GM19397 (cell line): ENCODE data around the gene SSR3.
A peak's percentile ranks its signal among the peaks of the same experiment; 100 is the strongest.

Experiments used
- ATAC-seq: cut with Tn5 transposase; IDR thresholded peaks from one replicate; pipeline ENCODE4 v1.9.1; 2021; ENCODE audit warnings: mild to moderate bottlenecking, moderate library complexity; ENCODE audit not compliant: unreplicated experiment

SSR3 gene

GRCh38 chr3:156539051-156539450, 15.9 kb downstream of the SSR3 start:
- no peak for ATAC-seq

DNA sequence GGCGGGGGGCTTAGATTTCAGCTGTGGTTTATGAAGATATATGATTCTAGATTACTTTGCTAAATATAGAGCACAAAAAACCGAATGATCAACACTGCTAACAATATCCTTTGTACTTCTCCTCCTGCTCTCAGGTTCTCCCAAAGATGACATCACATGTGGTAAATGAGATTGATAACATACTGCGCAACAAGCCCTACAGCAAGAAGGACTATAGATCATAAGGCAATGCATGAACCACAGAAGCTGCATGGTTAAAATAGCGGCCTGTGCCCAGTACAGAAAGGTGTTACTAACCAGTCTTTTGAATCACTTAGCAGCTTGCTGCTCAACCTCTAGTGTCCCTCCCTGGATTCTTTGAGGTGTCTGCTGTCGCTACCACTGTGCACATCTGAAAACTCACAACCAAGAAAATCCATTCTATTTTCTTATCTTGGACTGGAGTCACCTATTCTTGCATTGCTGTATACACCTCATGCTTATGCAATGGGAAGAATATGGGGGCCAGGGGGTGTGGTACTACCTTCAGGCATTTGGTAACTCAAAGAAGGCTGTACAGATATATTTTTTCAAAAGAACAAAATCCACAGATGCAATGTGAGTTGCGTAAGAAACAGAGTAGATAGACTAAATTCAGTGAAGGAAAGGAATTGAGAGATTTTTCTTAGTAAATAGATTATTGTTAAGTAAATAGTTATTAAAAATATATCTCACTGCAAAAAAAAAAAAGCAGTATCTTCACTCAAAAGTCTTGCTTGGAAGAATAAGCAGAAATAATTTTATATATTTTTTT, 18.2 kb downstream of the SSR3 start:
- ATAC-seq: no peak

DNA sequence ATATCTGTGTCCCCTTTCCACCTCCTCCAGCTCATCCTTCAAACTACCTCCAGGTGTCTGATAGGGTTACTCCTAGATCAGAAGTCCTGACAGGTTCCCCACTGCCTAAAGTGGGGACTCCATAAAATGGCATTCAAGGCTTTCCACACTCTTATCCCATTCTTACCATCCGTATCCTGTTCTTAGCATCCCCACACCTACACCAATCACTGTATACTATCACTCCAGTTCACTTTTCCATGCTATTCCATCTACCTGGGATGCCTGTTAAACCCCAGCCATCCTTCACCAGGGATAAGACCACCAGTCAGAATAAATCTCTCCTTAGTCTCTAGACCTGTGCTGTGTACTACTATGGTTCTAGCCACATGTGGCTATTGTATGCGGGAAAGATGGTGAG, 19.1 kb downstream of the SSR3 start:
- ATAC-seq: no peak

DNA sequence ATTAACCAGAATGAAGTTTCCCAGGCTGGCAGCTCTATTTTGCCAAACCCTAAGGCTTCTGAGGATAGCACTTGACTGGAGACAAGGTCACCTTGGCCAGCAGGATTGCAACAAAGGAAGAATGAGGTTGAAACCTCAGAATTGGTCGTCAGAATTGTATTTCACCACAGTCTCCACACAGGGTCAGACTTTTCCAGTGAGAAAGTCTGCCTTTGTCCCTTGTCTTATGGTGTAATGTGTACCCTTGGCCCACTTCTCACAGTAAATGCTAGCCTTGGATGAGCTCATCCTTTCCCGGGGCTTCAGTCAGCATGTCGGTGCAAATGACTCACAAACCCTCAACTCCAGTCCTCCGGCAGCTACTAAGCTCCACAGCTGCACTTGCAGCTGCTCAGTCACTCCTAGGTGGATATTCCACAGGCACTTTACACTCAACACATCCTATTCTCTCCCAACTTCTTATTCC, 19.7 kb downstream of the SSR3 start:
- no peak for ATAC-seq

GRCh38 chr3:156533205-156533604, 21.7 kb downstream of the SSR3 start:
- ATAC-seq: no peak

- ATAC-seq: no peak
Measured at GRCh38 chr3:156532730-156533129, 22.2 kb downstream of the SSR3 start.

GRCh38 chr3:156530980-156531379, 23.9 kb downstream of the SSR3 start:
- ATAC-seq: no peak

DNA sequence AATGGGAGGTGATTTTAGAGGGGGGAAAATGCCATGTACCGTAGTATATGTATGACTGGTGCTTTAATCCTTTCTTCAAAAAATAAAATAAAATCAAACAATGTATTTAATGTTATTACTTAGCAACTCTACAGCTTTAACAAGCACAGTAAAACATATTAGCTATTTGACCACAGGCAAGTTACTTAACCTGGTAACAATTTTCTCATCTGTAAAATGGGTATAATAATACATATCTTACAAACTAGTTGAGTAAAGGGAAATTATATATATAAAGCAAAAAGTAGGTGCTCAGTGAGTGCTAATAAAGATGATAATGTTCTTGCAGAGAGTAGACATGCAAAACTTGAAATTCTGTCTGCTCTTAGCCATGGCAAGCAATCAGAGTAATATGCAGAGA, 27.9 kb downstream of the SSR3 start:
- ATAC-seq: no peak

DNA sequence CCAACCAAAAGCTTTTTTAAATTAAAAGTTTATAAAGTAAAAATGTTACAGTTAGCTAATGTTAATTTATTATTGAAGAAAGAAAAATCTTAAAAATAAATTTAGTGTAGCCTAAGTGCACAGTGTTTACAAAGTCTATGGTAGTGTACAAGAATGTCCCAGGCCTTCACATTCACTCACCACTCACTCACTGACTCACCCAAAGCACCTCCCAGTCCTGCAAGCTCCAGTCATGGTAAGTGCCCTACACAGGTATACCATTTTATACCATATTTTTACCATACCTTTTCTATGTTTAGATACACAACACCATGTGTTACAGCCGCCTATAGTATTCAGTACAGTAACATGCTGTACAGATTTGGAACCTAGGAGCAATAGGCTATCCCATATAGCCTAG, 29.1 kb downstream of the SSR3 start:
- no peak for ATAC-seq

DNA sequence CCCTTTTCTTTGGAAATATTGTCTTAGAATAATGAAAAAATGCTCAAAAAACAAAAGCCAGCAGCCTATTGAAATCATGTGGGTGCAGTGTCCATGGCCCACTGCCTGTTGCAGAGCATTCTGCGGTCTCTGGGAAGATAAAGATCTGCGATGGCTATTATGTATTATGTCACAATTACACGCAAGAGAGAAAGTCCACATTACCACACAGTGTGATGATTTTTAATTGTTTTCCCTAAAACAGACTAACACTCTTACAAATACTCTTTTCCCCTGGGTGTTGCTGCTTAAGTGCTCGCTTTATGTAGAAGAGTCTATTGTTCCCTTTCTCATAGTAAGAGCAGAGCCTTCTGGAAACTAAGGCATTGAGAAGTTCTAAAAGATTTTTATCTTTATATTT, 32.2 kb downstream of the SSR3 start:
- no peak for ATAC-seq

- ATAC-seq: peak; percentile 78
Measured at GRCh38 chr3:156519758-156520162, 35.2 kb downstream of the SSR3 start.

DNA sequence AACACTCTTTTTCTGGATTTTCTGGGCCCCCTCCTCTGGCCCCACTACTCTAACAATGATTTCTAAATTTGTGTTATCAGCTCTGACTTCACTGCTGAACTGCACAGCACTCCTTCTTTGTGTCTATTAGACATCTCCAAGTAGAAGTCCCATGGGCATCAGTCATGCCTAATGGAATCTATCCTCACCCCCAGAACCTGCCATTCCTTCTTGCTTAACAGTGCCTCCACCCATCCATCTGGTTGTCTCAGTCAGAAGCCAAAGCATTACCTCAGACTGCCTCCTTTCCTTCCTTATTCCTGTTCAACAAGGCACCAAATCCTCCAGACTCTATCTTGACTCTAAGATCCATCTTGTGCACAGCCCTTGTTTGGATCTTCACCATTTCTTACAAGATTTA, 36.2 kb downstream of the SSR3 start:
- no peak for ATAC-seq

DNA sequence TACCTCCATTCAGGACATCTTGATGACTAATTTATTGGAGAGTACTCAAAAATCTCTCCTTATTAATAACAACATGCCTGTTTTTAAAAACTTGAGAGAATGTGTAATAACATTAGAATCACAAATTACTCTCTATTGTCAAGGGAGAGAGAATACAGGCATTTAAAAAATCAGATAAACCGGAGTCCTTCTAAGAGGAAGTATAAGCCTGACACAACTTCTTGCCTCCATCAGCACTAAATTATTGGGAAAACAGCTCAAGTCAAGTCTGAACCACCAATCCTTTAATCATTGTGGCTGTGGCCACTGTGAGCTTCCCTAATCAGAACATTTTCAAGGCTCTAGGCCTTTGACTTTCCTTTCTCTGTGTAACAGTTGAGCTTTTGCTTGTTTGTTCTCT, 38.0 kb downstream of the SSR3 start:
- ATAC-seq: no peak

GRCh38 chr3:156516284-156516683, 38.6 kb downstream of the SSR3 start:
- no peak for ATAC-seq

DNA sequence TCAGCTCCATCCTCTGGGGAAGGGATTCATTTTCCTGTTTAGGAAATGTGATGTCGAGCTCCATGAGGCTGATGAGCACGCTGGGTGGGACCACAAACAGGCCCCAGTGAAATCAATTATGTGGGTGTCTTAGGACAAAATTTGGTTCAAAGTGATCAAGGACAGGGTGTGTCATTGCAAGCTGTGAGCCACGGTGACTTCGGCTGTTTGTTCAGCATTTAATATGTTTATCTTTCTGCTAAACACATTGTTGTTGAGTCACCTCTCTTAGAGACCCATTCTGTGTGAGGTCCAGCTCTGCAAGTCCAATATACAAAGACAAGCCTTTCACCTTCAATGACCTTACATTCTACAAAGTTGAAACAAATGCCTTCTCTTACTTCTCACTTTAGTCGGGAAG, 41.3 kb downstream of the SSR3 start:
- no peak for ATAC-seq

DNA sequence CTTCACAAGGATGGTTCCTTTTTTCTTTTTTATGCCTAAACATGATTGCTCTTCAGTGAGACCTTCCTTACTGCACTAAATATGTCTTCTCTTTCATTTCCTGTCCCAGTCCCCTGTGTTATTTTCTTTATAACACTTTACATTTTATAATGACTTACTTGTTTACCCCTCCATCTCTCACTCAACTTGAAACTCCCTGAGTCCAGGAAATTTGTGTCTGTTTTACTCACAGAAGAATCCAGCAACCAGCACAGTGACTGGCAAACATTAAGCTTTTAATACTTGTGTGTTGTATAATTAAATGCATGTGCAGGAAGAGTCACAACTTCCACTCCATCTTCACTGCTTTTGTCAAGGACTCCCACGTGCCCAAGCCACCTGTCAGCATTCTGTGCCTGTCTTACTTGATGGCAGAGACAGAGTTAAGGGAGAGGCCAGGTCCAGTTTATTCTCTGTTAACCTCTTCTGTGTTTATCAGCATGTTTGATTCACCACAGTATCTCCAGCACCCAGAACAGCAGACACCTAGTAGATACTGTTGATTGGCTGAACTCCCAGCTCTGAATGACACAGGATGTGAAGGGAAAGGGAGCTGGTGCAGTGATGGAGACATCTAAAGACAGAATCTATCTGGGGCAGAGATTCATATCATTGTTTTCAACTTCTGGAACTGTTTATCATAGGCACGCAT, 42.8 kb downstream of the SSR3 start:
- ATAC-seq: no peak

GRCh38 chr3:156509189-156510174, 45.4 kb downstream of the SSR3 start:
- ATAC-seq: peak; percentile 66

DNA sequence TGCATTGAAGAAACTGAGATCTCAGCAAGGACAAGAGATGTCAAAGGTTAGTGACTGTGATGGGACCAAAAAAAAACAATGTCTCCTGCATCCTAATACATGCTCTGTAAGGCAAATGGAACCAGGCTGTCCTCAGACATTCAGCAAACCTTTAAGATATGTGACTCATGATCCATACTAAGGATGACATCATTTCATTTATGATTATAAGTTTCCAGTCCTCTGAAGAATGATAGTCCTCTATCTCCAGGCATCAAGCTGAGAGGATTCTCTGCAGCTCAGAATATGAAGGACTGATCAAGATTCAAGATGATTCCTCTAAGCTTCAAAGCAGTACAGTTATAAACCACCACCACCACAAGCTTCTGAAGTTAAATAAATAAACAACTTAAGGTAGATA, 47.6 kb downstream of the SSR3 start:
- ATAC-seq: no peak

GRCh38 chr3:156498307-156498706, 56.6 kb downstream of the SSR3 start:
- no peak for ATAC-seq

- ATAC-seq: no peak
Measured at GRCh38 chr3:156497326-156497725, 57.6 kb downstream of the SSR3 start.

- no peak for ATAC-seq
Measured at GRCh38 chr3:156495816-156496215, 59.1 kb downstream of the SSR3 start.
